Measurements from ENCODE around the gene ST7. TPM values are rescaled to one million over a fixed set of nuclear protein-coding genes. Genes with fewer than 3 reads are reported as not detected.

ST7 gene
- polyA plus RNA-seq, 2 of the 4 experiments (the other 2 are of a cell fraction) = 16.2 to 26.0 TPM

DNA sequence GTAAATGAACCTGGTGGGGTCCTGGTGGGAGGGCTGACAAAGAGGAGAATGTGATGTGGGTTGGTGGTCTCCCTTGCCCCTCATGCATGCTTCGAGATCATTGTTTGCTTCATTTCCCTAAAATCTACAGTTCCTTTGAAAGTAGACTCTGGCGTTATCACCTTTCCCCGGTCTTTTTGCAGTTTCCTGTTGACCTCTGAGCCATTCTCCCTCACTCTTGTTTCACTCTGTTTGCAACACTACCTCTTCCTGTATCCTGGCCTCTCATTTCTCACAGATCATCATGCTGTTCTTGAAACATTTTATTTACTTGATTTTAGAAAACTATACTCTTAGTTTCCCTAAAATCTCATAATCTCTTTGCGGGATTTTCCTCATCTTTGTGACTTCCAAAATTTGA lies 189.8 kb downstream of the ST7 start:
- DNase-seq (ENCODE audit: low read depth in 1 of 2, low spot score in 1 of 2) (no peak), FAIRE-seq (no peak), ATAC-seq (no peak)
- POLR2A ChIA-PET = no interaction called here
- Histone ChIP-seq H3K4me2 (no peak overlapping the region), H3K9me3 (no peaks in the 10 kb centered on the region), H3K4me3 (no peak overlapping the region), H3K4me1 (peaks cover 6% of the 10 kb centered on the region; the same call in 1 of the 3 replicates), H3K27ac (no peak overlapping the region)
- WGBS (ENCODE audit: missing lambda C conversion rate) = 84% methylated on average over 4 of the region's 4 CpGs
- CTCF ChIA-PET = no interaction called here
- TF ChIP-seq ZNF302 (CRISPR knock-in tag; IDR thresholded peaks at IDR 0.05) (no peak), ZC3H11A (IDR thresholded peaks at IDR 0.05) (no peak), BHLHE40 (IDR thresholded peaks at IDR 0.05; ENCODE audit: low read depth, low read length) (no peak), EHF (CRISPR knock-in tag; IDR thresholded peaks at IDR 0.05) (no peak), HEYL (CRISPR knock-in tag; IDR thresholded peaks at IDR 0.05) (no peak)

DNA sequence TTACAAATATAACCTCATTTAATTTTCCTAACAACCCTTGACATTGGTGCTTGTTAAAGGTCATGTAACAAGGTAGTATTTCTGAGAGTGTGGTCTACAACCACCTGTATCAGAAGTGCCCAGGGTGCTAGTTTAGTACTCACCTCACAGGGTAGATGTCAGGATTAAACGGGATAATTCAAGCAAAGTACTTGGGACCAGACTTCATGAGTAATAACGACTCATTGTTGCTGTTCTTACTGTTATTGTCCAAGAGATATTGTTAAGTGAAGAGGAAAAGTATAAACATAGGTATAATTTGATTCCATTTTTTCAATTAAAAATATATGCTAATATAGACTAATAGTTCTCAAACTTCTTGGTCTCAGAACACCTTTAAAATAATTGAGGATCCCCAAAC lies 190.3 kb downstream of the ST7 start:
- Histone ChIP-seq H3K27ac (no peak overlapping the region), H3K4me2 (no peak overlapping the region), H3K4me1 (peaks cover 6% of the 10 kb centered on the region; the same call in 1 of the 3 replicates), H3K9me3 (no peaks in the 10 kb centered on the region), H3K4me3 (no peak overlapping the region)
- FAIRE-seq = no peak
- TF ChIP-seq FOSB (CRISPR knock-in tag; IDR thresholded peaks at IDR 0.05) (no peak), JUN (IDR thresholded peaks at IDR 0.05) (no peak), MAFK (IDR thresholded peaks at IDR 0.05; ENCODE audit: partially characterized antibody) (no peak), PBX3 (IDR thresholded peaks at IDR 0.05) (no peak), RAD21 (conservative IDR thresholded peaks at IDR 0.05 in 1 of 2, IDR thresholded peaks at IDR 0.05 in 1 of 2) (no peak), CTCF (IDR thresholded peaks at IDR 0.05) (no peak), RNF2 (IDR thresholded peaks at IDR 0.05; ENCODE audit: borderline replicate concordance, low read depth) (no peak), HOXB13 (CRISPR knock-in tag; IDR thresholded peaks at IDR 0.05; ENCODE audit: low read depth) (no peak), NFE2L2 (conservative IDR thresholded peaks at IDR 0.05; ENCODE audit: low read length) (no peak), RARB (CRISPR knock-in tag; IDR thresholded peaks at IDR 0.05) (no peak), MYC (IDR thresholded peaks at IDR 0.05; ENCODE audit: borderline replicate concordance, low read length) (no peak), CBX8 (IDR thresholded peaks at IDR 0.05) (no peak), HOXA7 (CRISPR knock-in tag; IDR thresholded peaks at IDR 0.05) (no peak)
- TF ChIP-seq, protein P1, sequence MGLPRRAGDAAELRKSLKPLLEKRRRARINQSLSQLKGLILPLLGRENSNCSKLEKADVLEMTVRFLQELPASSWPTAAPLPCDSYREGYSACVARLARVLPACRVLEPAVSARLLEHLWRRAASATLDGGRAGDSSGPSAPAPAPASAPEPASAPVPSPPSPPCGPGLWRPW (IDR thresholded peaks at IDR 0.05) = no peak
- TF ChIP-seq, protein P2, sequence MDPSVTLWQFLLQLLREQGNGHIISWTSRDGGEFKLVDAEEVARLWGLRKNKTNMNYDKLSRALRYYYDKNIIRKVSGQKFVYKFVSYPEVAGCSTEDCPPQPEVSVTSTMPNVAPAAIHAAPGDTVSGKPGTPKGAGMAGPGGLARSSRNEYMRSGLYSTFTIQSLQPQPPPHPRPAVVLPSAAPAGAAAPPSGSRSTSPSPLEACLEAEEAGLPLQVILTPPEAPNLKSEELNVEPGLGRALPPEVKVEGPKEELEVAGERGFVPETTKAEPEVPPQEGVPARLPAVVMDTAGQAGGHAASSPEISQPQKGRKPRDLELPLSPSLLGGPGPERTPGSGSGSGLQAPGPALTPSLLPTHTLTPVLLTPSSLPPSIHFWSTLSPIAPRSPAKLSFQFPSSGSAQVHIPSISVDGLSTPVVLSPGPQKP (IDR thresholded peaks at IDR 0.05; ENCODE audit: low read depth, low read length) = no peak
- TF ChIP-seq, protein P3, sequence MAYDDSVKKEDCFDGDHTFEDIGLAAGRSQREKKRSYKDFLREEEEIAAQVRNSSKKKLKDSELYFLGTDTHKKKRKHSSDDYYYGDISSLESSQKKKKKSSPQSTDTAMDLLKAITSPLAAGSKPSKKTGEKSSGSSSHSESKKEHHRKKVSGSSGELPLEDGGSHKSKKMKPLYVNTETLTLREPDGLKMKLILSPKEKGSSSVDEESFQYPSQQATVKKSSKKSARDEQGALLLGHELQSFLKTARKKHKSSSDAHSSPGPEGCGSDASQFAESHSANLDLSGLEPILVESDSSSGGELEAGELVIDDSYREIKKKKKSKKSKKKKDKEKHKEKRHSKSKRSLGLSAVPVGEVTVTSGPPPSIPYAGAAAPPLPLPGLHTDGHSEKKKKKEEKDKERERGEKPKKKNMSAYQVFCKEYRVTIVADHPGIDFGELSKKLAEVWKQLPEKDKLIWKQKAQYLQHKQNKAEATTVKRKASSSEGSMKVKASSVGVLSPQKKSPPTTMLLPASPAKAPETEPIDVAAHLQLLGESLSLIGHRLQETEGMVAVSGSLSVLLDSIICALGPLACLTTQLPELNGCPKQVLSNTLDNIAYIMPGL (CRISPR knock-in tag; IDR thresholded peaks at IDR 0.05; ENCODE audit: borderline replicate concordance) = no peak
- ChIA-PET CTCF (no interaction called here), POLR2A (no interaction called here)
- WGBS (ENCODE audit: missing lambda C conversion rate) = 45% methylated on average over 2 of the region's 2 CpGs
- ATAC-seq = no peak; a peak in 1 of 6 replicates
- no peak for DNase-seq (ENCODE audit: low read depth in 1 of 2, low spot score in 1 of 2)
